ENCODE measurements around the gene ITGB5.

Gene ITGB5

GRCh38 chr3:124867511-124867910, 19.7 kb downstream of the ITGB5 start:
- DNase-seq (ENCODE audit: low read depth, low spot score), result no peak

GRCh38 chr3:124862006-124862405, 25.2 kb downstream of the ITGB5 start:
- DNase-seq (ENCODE audit: low read depth, low spot score), result no peak

GRCh38 chr3:124861041-124861440, 26.1 kb downstream of the ITGB5 start:
- DNase-seq (ENCODE audit: low read depth, low spot score), result no peak

GRCh38 chr3:124860599-124860998, 26.6 kb downstream of the ITGB5 start:
- peak; percentile 72 for DNase-seq (ENCODE audit: low read depth, low spot score)

GRCh38 chr3:124859025-124859424, 28.1 kb downstream of the ITGB5 start:
- DNase-seq (ENCODE audit: low read depth, low spot score), result no peak

- DNase-seq (ENCODE audit: low read depth, low spot score), result no peak
These were observed 28.9 kb downstream of the ITGB5 start for GRCh38 chr3:124858275-124858674.

GRCh38 chr3:124856677-124857076, 30.5 kb downstream of the ITGB5 start:
- DNase-seq (ENCODE audit: low read depth, low spot score), result no peak

- DNase-seq (ENCODE audit: low read depth, low spot score), result no peak
These were observed 33.2 kb downstream of the ITGB5 start for GRCh38 chr3:124854009-124854408.

GRCh38 chr3:124853446-124853845, 33.7 kb downstream of the ITGB5 start:
- no peak for DNase-seq (ENCODE audit: low read depth, low spot score)

- no peak for DNase-seq (ENCODE audit: low read depth, low spot score)
These were observed 35.3 kb downstream of the ITGB5 start for GRCh38 chr3:124851905-124852304.

- DNase-seq (ENCODE audit: low read depth, low spot score), result no peak
These were observed 36.0 kb downstream of the ITGB5 start for GRCh38 chr3:124851136-124851535.

GRCh38 chr3:124850633-124851032, 36.5 kb downstream of the ITGB5 start:
- DNase-seq (ENCODE audit: low read depth, low spot score), result no peak

GRCh38 chr3:124850212-124850611, 37.0 kb downstream of the ITGB5 start:
- DNase-seq (ENCODE audit: low read depth, low spot score), result no peak

- no peak for DNase-seq (ENCODE audit: low read depth, low spot score)
These were observed 38.9 kb downstream of the ITGB5 start for GRCh38 chr3:124848300-124848699.

GRCh38 chr3:124847863-124848262, 39.3 kb downstream of the ITGB5 start:
- no peak for DNase-seq (ENCODE audit: low read depth, low spot score)

GRCh38 chr3:124847051-124847450, 40.1 kb downstream of the ITGB5 start:
- no peak for DNase-seq (ENCODE audit: low read depth, low spot score)

GRCh38 chr3:124846189-124846588, 41.0 kb downstream of the ITGB5 start:
- DNase-seq (ENCODE audit: low read depth, low spot score), result no peak

GRCh38 chr3:124845406-124845805, 41.8 kb downstream of the ITGB5 start:
- DNase-seq (ENCODE audit: low read depth, low spot score), result no peak

- DNase-seq (ENCODE audit: low read depth, low spot score), result no peak
These were observed 43.5 kb downstream of the ITGB5 start for GRCh38 chr3:124843506-124844177.

- no peak for DNase-seq (ENCODE audit: low read depth, low spot score)
These were observed 44.1 kb downstream of the ITGB5 start for GRCh38 chr3:124843047-124843446.

- DNase-seq (ENCODE audit: low read depth, low spot score), result no peak
These were observed 45.6 kb downstream of the ITGB5 start for GRCh38 chr3:124841517-124841916.

- DNase-seq (ENCODE audit: low read depth, low spot score), result no peak
These were observed 46.8 kb downstream of the ITGB5 start for GRCh38 chr3:124840331-124840730.

GRCh38 chr3:124839896-124840295, 47.3 kb downstream of the ITGB5 start:
- DNase-seq (ENCODE audit: low read depth, low spot score), result no peak

- no peak for DNase-seq (ENCODE audit: low read depth, low spot score)
These were observed 48.2 kb downstream of the ITGB5 start for GRCh38 chr3:124838963-124839362.

Measured in smooth muscle cell of the brain vasculature (primary cell).